Tibial nerve (tissue), 4 donors: ENCODE measurements around the gene CDH22.

Source experiments
- EP300 ChIP-seq, 2 donors: sonication (generic); formaldehyde crosslinking; IDR thresholded peaks; one replicate each; pipeline ENCODE4 v1.6.1; 2017; ENCODE audit warnings: antibody characterized with exemption in 2 of 2, mild to moderate bottlenecking in 1 of 2
- POLR2A ChIP-seq, 2 donors: fragments of 450-650 bp; IDR thresholded peaks; one replicate each; pipeline ENCODE4 v1.6.1; 2017; ENCODE audit warnings: antibody characterized with exemption in 2 of 2, mild to moderate bottlenecking in 2 of 2, moderate library complexity in 2 of 2
- TF ChIP-seq, protein P1 (sequence below), 5 experiments: fragments of 200-600 bp in 3 of 5; fragments of 450-650 bp in 2 of 5; sonication (generic) in 3 of 5; IDR thresholded peaks; one replicate each; pipeline ENCODE4 v1.5.1; 2016 to 2019; ENCODE audit warnings: antibody characterized with exemption in 5 of 5, mild to moderate bottlenecking in 3 of 5, moderate library complexity in 2 of 5

DNA sequence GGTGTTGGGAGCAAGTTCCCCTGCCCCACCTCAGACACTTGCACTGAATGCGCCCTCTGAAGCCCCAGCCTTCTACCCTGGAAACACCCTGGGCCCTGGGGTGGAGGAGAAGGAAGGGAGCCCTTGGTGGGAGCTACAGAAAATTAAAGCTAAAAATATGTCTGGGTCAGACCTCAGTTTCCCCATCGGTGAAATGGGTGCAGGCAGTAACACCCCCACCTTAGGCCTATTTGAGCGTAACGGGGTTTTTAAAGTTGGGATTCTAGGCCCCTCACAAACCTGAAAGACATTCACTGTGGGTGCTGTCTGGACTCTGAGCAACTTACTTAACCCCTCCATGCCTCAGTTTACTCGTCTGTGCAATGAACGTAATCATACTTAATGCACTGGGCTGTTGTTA, 19.3 kb upstream of the CDH22 start:
- TF ChIP-seq, protein P1, sequence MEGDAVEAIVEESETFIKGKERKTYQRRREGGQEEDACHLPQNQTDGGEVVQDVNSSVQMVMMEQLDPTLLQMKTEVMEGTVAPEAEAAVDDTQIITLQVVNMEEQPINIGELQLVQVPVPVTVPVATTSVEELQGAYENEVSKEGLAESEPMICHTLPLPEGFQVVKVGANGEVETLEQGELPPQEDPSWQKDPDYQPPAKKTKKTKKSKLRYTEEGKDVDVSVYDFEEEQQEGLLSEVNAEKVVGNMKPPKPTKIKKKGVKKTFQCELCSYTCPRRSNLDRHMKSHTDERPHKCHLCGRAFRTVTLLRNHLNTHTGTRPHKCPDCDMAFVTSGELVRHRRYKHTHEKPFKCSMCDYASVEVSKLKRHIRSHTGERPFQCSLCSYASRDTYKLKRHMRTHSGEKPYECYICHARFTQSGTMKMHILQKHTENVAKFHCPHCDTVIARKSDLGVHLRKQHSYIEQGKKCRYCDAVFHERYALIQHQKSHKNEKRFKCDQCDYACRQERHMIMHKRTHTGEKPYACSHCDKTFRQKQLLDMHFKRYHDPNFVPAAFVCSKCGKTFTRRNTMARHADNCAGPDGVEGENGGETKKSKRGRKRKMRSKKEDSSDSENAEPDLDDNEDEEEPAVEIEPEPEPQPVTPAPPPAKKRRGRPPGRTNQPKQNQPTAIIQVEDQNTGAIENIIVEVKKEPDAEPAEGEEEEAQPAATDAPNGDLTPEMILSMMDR (IDR thresholded peaks at IDR 0.05), result no peak
- TF ChIP-seq POLR2A (IDR thresholded peaks at IDR 0.05), result no peak
- no peak for TF ChIP-seq EP300 (IDR thresholded peaks at IDR 0.05)
